GM18507 (cell line): ENCODE data around the gene CC2D1B.
A peak's percentile ranks its signal among the peaks of the same experiment; 100 is the strongest.
"Not testable (repeated sequence)": the region's sequence is repeated elsewhere in the genome, so short reads cannot be mapped to it uniquely, and the experiment has no call there.

Experiments used
- DNase-seq: peaks from one replicate; pipeline ENCODE4 v3.0.0; 2011; ENCODE audit warnings: low read depth; ENCODE audit not compliant: insufficient read length; ENCODE audit errors: extremely low spot score
- FAIRE-seq: peaks from 2 replicates; lab custom pipeline; 2011; peaks lifted over from hg19 to GRCh38; lab: Jason Lieb, UNC

Gene CC2D1B

GRCh38 chr1:52365746-52366516, at the start of gene CC2D1B:
Gene CC2D1B (minus strand): TSS chr1:52366205. CDS start chr1:52364620, 1,585 bp downstream.
- FAIRE-seq (peak; percentile 95), DNase-seq (peak; percentile 100)

- no peak for FAIRE-seq
- DNase-seq, result no peak
These were observed 48.9 kb upstream of the CC2D1B start for GRCh38 chr1:52414942-52415341.

- FAIRE-seq, result no peak
- DNase-seq, result no peak
These were observed 47.5 kb upstream of the CC2D1B start for GRCh38 chr1:52413410-52413989.

GRCh38 chr1:52404975-52405338, 39.0 kb upstream of the CC2D1B start:
- FAIRE-seq, result peak; percentile 45
- no peak for DNase-seq

- FAIRE-seq (peak; percentile 99), DNase-seq (peak; percentile 91)
These were observed 38.3 kb upstream of the CC2D1B start, which contains the start of the genes ORC1 and PRPF38A for GRCh38 chr1:52404116-52404974. Gene ORC1 (minus strand): TSS chr1:52404423. CDS start chr1:52402223, 2,200 bp downstream. Gene PRPF38A (plus strand): TSS chr1:52404602. CDS start chr1:52404750, 148 bp downstream.

- FAIRE-seq, result peak; percentile 58
- DNase-seq, result peak; percentile 22
These were observed 37.6 kb upstream of the CC2D1B start for GRCh38 chr1:52403566-52404115.

- peak; percentile 7 for DNase-seq
These were observed 36.8 kb upstream of the CC2D1B start for GRCh38 chr1:52402860-52403240.

GRCh38 chr1:52400131-52400530, 34.1 kb upstream of the CC2D1B start:
- DNase-seq (no peak), FAIRE-seq (no peak)

More at GRCh38 chr1:52402860-52403240, 36.8 kb upstream of the CC2D1B start:
- peak; percentile 5 for FAIRE-seq

GRCh38 chr1:52399629-52400028, 33.6 kb upstream of the CC2D1B start:
- FAIRE-seq, result no peak
- no peak for DNase-seq

GRCh38 chr1:52393174-52393573, 27.2 kb upstream of the CC2D1B start:
- no peak for DNase-seq
- no peak for FAIRE-seq

- no peak for DNase-seq
- no peak for FAIRE-seq
These were observed 20.5 kb upstream of the CC2D1B start for GRCh38 chr1:52386458-52386857.

GRCh38 chr1:52385376-52385775, 19.4 kb upstream of the CC2D1B start:
- DNase-seq (no peak), FAIRE-seq (no peak)

- FAIRE-seq, DNase-seq: not testable (repeated sequence)
These were observed 3.8 kb upstream of the CC2D1B start for GRCh38 chr1:52369851-52370250.

GRCh38 chr1:52368383-52369172, 2.6 kb upstream of the CC2D1B start:
- DNase-seq (no peak), FAIRE-seq (peak; percentile 39)

GRCh38 chr1:52367272-52367671, 1.3 kb upstream of the CC2D1B start:
- no peak for DNase-seq
- FAIRE-seq, result no peak

GRCh38 chr1:52366517-52366827, 467 bp upstream of the CC2D1B start:
- FAIRE-seq, result no peak
- DNase-seq, result no peak

GRCh38 chr1:52365071-52365745, 797 bp downstream of the CC2D1B start:
- DNase-seq (peak; percentile 39), FAIRE-seq (peak; percentile 68)

- FAIRE-seq, result no peak
- no peak for DNase-seq
These were observed 1.7 kb downstream of the CC2D1B start for GRCh38 chr1:52364235-52364839.
